Medulla oblongata (tissue), 1 donor: ENCODE results near the gene NOL12.
A peak's percentile ranks its signal among the peaks of the same experiment; 100 is the strongest.

Experiments
- DNase-seq: peaks from one replicate; pipeline ENCODE4 v3.0.0-alpha.2; 2015; ENCODE audit errors: extremely low spot score

The NOL12 gene

GRCh38 chr22:37659066-37659896 lies 26.9 kb upstream of the NOL12 start:
- DNase-seq = no peak

- no peak for DNase-seq
Observed at GRCh38 chr22:37659897-37660708, 26.0 kb upstream of the NOL12 start.

- DNase-seq = no peak
Observed at GRCh38 chr22:37660709-37661045, 25.5 kb upstream of the NOL12 start.

GRCh38 chr22:37661160-37661924 lies 24.8 kb upstream of the NOL12 start:
- DNase-seq = peak; percentile 80

- DNase-seq = peak; percentile 76
Observed at GRCh38 chr22:37662039-37662438, 24.1 kb upstream of the NOL12 start.

GRCh38 chr22:37663521-37664140 lies 22.5 kb upstream of the NOL12 start:
- DNase-seq = no peak

- DNase-seq = peak; percentile 96
Observed at GRCh38 chr22:37664249-37665101, 21.7 kb upstream of the NOL12 start.

GRCh38 chr22:37665487-37665886 lies 20.7 kb upstream of the NOL12 start:
- DNase-seq = no peak

GRCh38 chr22:37669586-37669985 lies 16.6 kb upstream of the NOL12 start:
- no peak for DNase-seq

- no peak for DNase-seq
Observed at GRCh38 chr22:37672206-37672919, 13.8 kb upstream of the NOL12 start.

GRCh38 chr22:37672920-37673455 lies 13.2 kb upstream of the NOL12 start:
- no peak for DNase-seq

GRCh38 chr22:37674248-37674647 lies 11.9 kb upstream of the NOL12 start:
- no peak for DNase-seq

- peak; percentile 95 for DNase-seq
Observed at GRCh38 chr22:37674951-37675929, 10.9 kb upstream of the NOL12 start, which contains the start of gene LGALS1. TSS of gene LGALS1 (plus strand) at chr22:37675636. CDS start at chr22:37675703, 67 bp downstream.

- peak; percentile 66 for DNase-seq
Observed at GRCh38 chr22:37675930-37676735, 10.0 kb upstream of the NOL12 start.

GRCh38 chr22:37676736-37677492 lies 9.2 kb upstream of the NOL12 start:
- DNase-seq = peak; percentile 73

GRCh38 chr22:37677493-37677974 lies 8.6 kb upstream of the NOL12 start:
- DNase-seq = no peak

GRCh38 chr22:37678372-37678771 lies 7.8 kb upstream of the NOL12 start:
- no peak for DNase-seq
